Measurements from ENCODE around the gene IMPACT.

The IMPACT gene

DNA sequence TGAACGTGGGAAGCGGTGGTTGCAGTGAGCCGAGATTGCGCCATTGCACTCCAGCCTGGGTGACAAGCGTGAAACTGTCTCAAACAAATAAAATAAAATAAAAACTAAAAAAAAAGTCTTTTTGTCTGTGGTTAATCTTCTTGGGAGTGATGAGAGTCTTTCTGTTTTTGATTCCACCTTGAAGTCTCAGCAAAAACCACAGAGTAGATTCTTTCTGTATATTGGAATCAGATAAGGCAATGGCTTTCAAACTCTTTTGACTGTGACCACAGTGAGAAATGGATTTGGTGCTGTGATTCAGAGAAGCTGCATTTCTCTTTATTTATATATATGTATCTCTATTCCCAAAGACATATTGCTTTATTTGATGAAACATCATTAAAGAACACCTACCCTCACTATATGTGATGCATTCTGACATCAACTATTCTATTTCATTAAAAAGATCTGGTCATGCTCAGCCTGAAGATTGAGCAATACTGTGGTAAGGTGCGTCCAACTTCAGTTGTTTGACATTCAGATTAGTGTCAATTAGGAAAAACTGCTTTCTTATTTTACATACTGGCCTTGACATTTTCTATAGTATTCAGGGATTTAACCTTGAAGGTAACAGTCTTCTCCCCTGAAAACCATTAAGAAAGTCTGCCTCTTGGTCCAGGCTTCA is 49.6 kb downstream of the IMPACT start:
- no peak for DNase-seq

DNA sequence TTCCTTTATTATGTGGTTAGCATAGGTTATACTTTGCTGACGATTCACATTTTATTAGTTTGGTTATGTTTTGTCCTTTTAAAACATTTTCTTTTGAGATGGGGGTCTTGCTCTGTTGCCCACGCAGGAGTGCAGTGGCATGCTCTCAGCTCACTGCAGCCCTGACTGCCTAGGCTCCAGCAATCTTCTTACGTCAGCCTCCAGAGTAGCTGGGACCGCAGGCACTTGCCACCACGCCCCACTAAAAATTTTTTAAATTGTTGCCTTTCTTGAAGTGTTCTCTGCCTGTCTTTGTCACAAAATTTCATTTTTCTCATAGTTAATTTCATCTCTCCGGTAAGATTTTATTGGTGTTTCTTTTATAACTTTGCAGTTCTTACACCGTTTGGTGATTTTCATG is 52.9 kb downstream of the IMPACT start:
- no peak for DNase-seq

- no peak for DNase-seq
These were observed 56.4 kb downstream of the IMPACT start for GRCh38 chr18:24482821-24483220.

GRCh38 chr18:24485681-24486080 is 59.2 kb downstream of the IMPACT start:
- DNase-seq, result no peak

DNA sequence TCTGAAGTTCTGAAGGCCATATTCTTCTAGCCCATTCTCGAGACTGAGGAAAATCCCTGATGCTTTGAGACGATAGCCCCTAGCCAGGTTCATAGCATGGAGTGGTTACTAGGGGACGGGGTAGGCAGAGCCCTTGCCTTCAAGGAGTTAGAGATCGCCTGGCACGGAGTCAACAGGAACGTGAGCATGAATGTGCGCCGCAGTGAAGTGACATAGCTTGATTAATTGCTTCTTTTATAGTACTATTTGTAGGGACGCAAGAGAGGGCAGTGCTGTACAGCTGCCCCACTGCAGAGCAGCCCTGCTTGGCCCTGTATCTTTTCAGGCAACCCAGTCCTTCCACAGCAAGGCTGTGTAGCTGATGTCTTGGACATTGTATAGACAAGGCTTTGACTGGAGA is 60.2 kb downstream of the IMPACT start:
- DNase-seq, result no peak

- DNase-seq, result peak in 1 of 56 donors; percentile 58
These were observed 62.5 kb downstream of the IMPACT start for GRCh38 chr18:24488824-24489493.

DNA sequence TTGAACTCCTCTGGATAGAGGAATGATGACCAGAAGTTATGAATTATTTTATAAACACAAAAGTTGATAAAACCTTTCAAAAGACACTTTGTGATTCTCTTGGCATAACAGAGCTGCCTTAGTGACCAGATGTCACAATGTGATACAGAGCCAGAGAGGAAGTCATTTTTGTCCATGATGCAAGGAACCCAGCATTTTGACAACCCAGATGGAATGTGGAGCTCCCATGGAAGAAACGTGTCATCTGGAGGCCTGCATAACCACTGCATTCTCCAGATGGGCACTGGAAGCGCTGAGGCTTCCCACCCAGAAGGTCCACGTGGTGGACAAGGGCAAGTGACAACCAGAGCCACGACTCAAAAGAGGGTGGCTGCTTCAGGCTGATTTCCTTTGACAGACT is 64.1 kb downstream of the IMPACT start:
- DNase-seq, result no peak

- DNase-seq, result no peak
These were observed 65.7 kb downstream of the IMPACT start for GRCh38 chr18:24491927-24492834.

DNA sequence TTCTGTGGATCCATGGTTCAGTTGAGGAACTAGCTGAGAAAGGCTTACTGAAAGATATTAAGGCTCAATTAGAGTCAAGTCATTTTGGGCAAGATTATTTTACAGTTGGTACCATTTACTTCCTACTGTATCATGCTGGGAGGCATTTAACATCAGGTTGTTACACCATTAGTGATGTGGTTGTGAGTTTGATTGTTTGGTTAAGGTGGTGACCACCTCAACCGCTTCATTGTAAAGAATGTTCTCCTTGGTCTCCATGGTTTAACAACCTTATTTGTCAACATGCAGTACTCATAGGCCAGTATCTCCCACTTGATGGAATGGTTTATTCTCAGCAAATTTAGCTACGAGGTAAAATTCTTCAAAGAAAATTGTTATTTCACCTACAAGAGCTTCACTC is 68.1 kb downstream of the IMPACT start:
- no peak for DNase-seq

DNA sequence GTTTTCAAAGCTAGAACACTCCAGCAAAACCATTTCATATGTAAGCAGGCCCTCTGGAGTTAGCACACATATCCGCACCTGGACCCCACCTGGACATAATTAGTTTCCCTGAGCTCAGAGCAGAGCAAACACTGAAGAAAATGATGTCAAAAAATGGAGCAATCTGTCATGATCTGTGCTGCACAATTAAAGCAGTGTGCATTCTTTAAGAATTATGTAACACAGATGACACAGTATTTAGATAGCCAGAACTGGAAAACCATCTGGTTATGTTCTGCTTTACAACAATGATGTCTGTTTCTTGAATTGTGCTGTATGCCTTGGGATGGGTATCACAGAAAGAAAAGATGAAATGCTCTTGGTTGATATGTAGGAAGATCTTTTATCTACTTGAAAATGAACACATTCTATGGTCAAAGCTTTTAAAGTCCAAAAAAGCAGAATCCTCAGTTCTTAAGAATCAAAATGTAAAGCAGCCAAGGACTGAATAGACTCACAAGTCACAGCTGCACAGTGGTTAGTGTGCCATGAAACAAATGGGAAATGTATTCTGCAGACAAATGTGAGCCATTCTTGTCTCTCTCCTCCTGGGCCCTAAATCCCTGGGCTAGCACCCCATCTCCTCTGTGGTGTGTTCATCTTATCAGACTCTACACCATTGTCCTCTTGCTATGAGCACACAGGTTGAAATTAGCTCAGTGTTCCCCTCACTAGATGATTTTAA is 70.7 kb downstream of the IMPACT start:
- DNase-seq, result no peak

GRCh38 chr18:24499814-24500213 is 73.3 kb downstream of the IMPACT start:
- no peak for DNase-seq

- DNase-seq, result no peak
These were observed 73.7 kb downstream of the IMPACT start for GRCh38 chr18:24500217-24500616.

DNA sequence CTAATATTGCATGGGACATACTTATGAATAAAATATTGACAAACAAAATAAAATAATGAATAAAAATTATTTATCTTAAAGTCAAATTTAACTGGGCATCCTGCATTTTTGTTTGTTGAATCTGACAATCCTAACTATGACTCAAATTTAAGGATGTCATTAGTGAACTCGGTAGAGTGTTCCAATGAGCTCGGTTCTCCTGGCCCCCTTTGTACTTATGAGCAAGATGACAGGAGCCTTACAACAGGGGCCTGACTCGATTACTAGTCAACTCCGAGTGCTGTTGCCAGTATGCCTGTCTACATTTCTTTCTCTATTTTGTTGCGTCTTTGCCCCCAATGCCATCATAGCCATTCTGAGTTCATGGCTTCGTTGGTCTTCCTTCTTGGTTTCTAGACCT is 74.3 kb downstream of the IMPACT start:
- DNase-seq, result no peak

GRCh38 chr18:24502667-24503523 is 76.4 kb downstream of the IMPACT start:
- DNase-seq, result no peak

All from amygdala (tissue), 56 donors.